Testis (tissue), 2 donors: ENCODE results near the gene CENPP.
"Not testable (repeated sequence)": the region's sequence is repeated elsewhere in the genome, so short reads cannot be mapped to it uniquely, and the experiment has no call there.

ENCODE experiments used
- POLR2A ChIP-seq: fragments of 450-650 bp; IDR thresholded peaks from one replicate; pipeline ENCODE4 v1.6.1; 2017; ENCODE audit warnings: antibody characterized with exemption, mild to moderate bottlenecking, moderate library complexity
- TF ChIP-seq, protein P1 (sequence below), 3 experiments: fragments of 450-650 bp in 2 of 3; fragments of 200-600 bp in 1 of 3; sonication (generic) in 1 of 3; IDR thresholded peaks; one replicate each; pipeline ENCODE4 v1.5.1; 2016 to 2019; ENCODE audit warnings: antibody characterized with exemption in 3 of 3, mild to moderate bottlenecking in 2 of 3, moderate library complexity in 1 of 3

DNA sequence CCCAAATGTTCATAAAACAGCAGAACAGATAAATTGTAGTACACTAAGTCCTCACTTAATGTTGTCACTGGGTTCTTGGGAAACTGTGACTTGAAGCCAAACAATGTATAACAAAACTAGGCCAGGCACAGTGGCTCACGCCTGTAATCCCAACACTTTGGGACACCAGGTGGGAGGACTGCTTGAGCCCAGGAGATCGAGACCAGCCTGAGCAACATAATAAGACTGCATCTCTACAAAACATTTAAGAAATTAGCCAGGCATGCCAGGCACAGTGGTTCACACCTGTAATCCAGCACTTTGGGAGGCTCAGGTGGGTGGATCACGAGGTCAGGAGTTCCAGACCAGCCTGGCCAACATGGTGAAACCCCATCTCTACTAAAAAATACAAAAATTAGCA is 298.2 kb downstream of the CENPP start:
- TF ChIP-seq, protein P1, sequence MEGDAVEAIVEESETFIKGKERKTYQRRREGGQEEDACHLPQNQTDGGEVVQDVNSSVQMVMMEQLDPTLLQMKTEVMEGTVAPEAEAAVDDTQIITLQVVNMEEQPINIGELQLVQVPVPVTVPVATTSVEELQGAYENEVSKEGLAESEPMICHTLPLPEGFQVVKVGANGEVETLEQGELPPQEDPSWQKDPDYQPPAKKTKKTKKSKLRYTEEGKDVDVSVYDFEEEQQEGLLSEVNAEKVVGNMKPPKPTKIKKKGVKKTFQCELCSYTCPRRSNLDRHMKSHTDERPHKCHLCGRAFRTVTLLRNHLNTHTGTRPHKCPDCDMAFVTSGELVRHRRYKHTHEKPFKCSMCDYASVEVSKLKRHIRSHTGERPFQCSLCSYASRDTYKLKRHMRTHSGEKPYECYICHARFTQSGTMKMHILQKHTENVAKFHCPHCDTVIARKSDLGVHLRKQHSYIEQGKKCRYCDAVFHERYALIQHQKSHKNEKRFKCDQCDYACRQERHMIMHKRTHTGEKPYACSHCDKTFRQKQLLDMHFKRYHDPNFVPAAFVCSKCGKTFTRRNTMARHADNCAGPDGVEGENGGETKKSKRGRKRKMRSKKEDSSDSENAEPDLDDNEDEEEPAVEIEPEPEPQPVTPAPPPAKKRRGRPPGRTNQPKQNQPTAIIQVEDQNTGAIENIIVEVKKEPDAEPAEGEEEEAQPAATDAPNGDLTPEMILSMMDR (IDR thresholded peaks at IDR 0.05) = not testable (repeated sequence)
- TF ChIP-seq POLR2A = not testable (repeated sequence)
